ENCODE measurements around the gene DCUN1D5. TPM values are rescaled to one million over a fixed set of nuclear protein-coding genes. Genes with fewer than 3 reads are reported as not detected.
"Not testable (repeated sequence)": the region's sequence is repeated elsewhere in the genome, so short reads cannot be mapped to it uniquely, and the experiment has no call there.

Gene DCUN1D5
- total RNA-seq, 2 experiments from 2014 or later = 59.2 to 78.1 TPM

DNA sequence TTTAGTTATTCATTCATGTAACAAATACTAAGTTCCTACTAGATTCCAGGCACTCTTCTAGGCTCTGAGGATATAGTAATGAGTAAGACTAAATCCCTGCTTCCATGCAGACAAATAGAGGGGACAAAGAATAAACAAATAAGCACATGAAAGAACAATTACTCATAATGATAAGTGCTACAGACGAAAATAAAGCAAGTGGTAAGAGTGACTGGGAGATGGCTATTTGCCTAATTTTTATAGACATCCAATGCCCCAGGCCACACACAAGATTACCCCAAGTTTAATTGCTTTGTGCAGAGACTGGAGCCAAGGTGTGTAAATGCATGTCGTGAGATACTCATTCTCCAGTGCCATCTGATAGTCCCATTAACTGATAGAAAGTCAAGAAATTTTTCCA is 62.6 kb downstream of the DCUN1D5 start:
- ATAC-seq (no peak), DNase-seq (no peak)
- Mint-ChIP-seq H3K27me3 (peaks cover 7% of the 10 kb centered on the region), H3K36me3 (ENCODE audit: low read depth) (no peaks in the 10 kb centered on the region), H3K4me3 (no peak overlapping the region), H3K27ac (peak overlapping the region; percentile 51), H3K9me3 (ENCODE audit: low read depth) (no peaks in the 10 kb centered on the region), H3K4me1 (peaks cover 22% of the 10 kb centered on the region)
- intact Hi-C loops (cut with DNase I, micrococcal nuclease) = no loop called here
- CTCF ChIA-PET = no interaction called here
- POLR2A ChIA-PET = no interaction called here

DNA sequence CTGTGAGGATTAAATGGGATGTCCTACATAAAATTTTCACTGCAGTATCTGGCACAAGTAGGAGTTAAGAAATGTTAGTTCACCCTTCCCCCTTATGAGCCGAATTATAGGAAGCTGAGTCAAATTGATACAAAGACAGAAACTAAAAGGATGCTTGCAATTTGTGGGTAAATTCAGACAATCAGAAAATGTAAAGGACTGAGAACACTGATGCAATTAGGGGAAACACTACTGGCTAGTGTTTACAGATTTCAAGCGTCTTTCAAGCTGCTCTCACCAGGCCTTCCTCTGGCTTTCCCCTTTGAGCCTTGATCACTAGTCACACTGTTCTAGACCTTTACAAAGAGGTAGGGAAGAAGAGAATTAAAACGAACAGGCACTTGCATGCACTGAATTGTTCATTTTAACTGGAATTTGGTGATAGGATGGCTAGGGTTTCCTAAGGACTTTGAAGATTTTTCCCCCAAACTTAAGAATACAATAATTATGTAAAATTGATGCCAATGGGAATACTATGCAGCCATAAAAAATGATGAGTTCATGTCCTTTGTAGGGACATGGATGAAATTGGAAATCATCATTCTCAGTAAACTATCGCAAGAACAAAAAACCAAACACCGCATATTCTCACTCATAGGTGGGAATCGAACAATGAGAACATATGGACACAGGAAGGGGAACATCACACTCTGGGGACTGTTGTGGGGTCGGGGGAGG is 63.5 kb downstream of the DCUN1D5 start:
- intact Hi-C loops (cut with DNase I, micrococcal nuclease) = loop anchor here (1.0 kb wide), 1 partner anchor 8 kb away; no protein-coding TSS in a partner anchor
- CTCF ChIA-PET = interaction anchor here (1.9 kb wide), 1 partner anchor 8 kb away, joined by 8 read pairs; no protein-coding TSS in a partner anchor
- H3K36me3 Mint-ChIP-seq (ENCODE audit: low read depth); H3K9me3 Mint-ChIP-seq (ENCODE audit: low read depth); POLR2A ChIA-PET; H3K4me3 Mint-ChIP-seq; H3K27me3 Mint-ChIP-seq: not testable (repeated sequence)
- peaks cover 22% of the 10 kb centered on the region for H3K4me1 Mint-ChIP-seq
- H3K27ac Mint-ChIP-seq = peak overlapping the region; percentile 86
- DNase-seq (peak; percentile 45), ATAC-seq (peak; percentile 96)

DNA sequence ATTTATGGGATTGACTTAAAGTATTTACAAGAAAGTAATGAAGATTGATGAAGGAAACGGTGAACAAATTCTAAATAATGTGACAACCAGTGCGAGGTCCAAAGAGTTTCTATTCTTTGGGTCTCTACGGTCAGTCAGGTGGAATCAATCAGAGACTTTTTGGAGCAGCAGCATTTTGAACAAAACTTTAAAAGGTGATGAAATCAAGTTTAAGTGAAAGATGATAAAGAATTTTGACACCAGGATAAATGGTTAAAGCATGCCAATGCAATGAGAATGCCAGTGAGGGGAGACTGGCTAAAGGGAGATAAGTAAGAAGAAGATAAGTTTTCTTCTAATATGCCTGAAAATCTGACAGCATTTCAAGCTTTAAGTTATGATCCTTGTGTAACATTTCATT is 67.9 kb downstream of the DCUN1D5 start:
- H3K9me3 Mint-ChIP-seq (ENCODE audit: low read depth) = no peaks in the 10 kb centered on the region
- no peak overlapping the region for H3K27ac Mint-ChIP-seq
- DNase-seq (no peak), ATAC-seq (no peak)
- intact Hi-C loops (cut with DNase I, micrococcal nuclease) = no loop called here
- peaks cover 13% of the 10 kb centered on the region for H3K4me1 Mint-ChIP-seq
- POLR2A ChIA-PET = no interaction called here
- H3K27me3 Mint-ChIP-seq = peaks cover 9% of the 10 kb centered on the region
- H3K4me3 Mint-ChIP-seq = no peak overlapping the region
- CTCF ChIA-PET = no interaction called here
- no peaks in the 10 kb centered on the region for H3K36me3 Mint-ChIP-seq (ENCODE audit: low read depth)

DNA sequence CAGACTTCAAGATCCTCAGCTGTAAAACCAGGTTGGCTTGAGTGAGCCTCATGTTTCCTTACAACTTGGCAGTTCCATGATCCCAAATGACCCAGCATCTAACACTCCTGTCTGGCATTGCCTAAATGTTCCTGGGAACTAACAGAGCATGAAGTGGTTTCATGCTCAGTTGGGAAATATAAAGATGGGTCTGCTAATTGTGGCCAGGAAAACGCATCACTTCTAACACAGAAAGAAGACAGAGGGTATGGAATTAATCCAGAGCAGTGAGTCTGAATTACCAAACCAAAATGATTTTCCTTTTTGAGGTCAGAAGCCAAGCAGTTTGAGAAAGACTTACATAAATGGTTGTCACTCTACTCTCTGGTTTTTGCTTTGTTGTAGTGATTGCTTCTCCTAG is 75.9 kb downstream of the DCUN1D5 start:
- ATAC-seq = no peak
- ChIA-PET CTCF (no interaction called here), POLR2A (no interaction called here)
- no peaks in the 10 kb centered on the region for H3K9me3 Mint-ChIP-seq (ENCODE audit: low read depth)
- H3K27me3 Mint-ChIP-seq = peaks cover 18% of the 10 kb centered on the region
- no peak for DNase-seq
- H3K27ac Mint-ChIP-seq = no peak overlapping the region
- H3K36me3 Mint-ChIP-seq (ENCODE audit: low read depth) = no peaks in the 10 kb centered on the region
- H3K4me1 Mint-ChIP-seq = no peaks in the 10 kb centered on the region
- H3K4me3 Mint-ChIP-seq = no peak overlapping the region
- intact Hi-C loops (cut with DNase I, micrococcal nuclease) = no loop called here

DNA sequence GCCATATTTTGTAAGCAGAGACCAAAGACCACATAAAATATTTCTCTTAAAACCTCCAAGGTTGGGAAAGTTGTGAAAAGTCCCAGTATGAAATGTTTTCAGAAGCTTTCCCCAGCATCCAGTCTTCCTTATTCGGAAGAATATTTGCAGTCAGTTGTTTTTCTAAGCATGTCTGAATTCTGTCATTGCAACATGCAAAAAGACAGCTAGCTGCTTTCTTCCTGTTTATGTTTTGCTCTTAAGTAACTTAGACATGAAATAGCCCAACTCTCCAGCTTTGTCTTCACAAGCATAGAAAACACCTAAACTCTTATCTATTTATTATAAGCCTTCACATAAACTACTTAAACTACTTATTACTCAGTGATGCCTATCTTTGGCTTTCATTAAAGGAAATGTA is 78.5 kb downstream of the DCUN1D5 start:
- Mint-ChIP-seq H3K27ac (no peak overlapping the region), H3K9me3 (ENCODE audit: low read depth) (peaks cover 8% of the 10 kb centered on the region), H3K27me3 (peaks cover 10% of the 10 kb centered on the region), H3K4me3 (no peak overlapping the region), H3K4me1 (no peaks in the 10 kb centered on the region), H3K36me3 (ENCODE audit: low read depth) (no peaks in the 10 kb centered on the region)
- ATAC-seq = no peak
- CTCF ChIA-PET = no interaction called here
- intact Hi-C loops (cut with DNase I, micrococcal nuclease) = no loop called here
- no peak for DNase-seq
- POLR2A ChIA-PET = no interaction called here

Other genes with a start within 250 kb of the DCUN1D5 start
- not detected for gene MMP3, start 248.6 kb downstream of the DCUN1D5 start, total RNA-seq
- gene MMP12, start 217.2 kb downstream of the DCUN1D5 start, total RNA-seq = not detected
- not detected for gene MMP13, start 136.4 kb downstream of the DCUN1D5 start, total RNA-seq
- 1 to 10 TPM; 1.4 to 1.9 TPM for gene DYNC2H1, start 17.3 kb upstream of the DCUN1D5 start, total RNA-seq